CD4-positive, alpha-beta T cell (primary cell): ENCODE measurements around the gene PLBD2. TPM values are rescaled to one million over a fixed set of nuclear protein-coding genes. Genes with fewer than 3 reads are reported as not detected.
A peak's percentile ranks its signal among the peaks of the same experiment; 100 is the strongest.

ENCODE experiments used
- ATAC-seq: fragments of 200-7000 bp; cut with Tn5 transposase; one replicate; pipeline ENCODE4 v1.10.0; 2022; ENCODE audit warnings: mild to moderate bottlenecking; ENCODE audit not compliant: poor library complexity
- CTCF ChIA-PET: fragments of 350-600 bp; sonication (Branson Sonifier 250); formaldehyde crosslinking; loops from one replicate; lab custom pipeline; 2021; ENCODE audit warnings: antibody characterized with exemption, inconsistent platforms; lab: Charles Lee
- POLR2A ChIA-PET: fragments of 350-600 bp; sonication (Branson Sonifier 250); formaldehyde crosslinking; loops from one replicate; lab custom pipeline; 2021; ENCODE audit warnings: antibody characterized with exemption, inconsistent platforms; lab: Charles Lee
- DNase-seq, 14 experiments: peaks; one replicate each; pipeline ENCODE4 v3.0.0-alpha.2; 2013 to 2020; ENCODE audit warnings: mixed read lengths in 2 of 14
- H3K27ac ChIP-seq, 2 donors: one replicate each; pipeline versions ENCODE4 v1.5.1 to v1.7.0; 2013; ENCODE audit warnings: low read length in 2 of 2, low read depth in 1 of 2, mild to moderate bottlenecking in 1 of 2
- H3K27me3 ChIP-seq, 2 experiments: 1 replicate in 1 of 2; 2 replicates in 1 of 2; pipeline versions ENCODE4 v1.6.1 to v1.7.0; 2013; ENCODE audit warnings: low read length in 2 of 2, control low read depth in 1 of 2, mild to moderate bottlenecking in 1 of 2, moderate library complexity in 1 of 2; ENCODE audit not compliant: insufficient read depth in 2 of 2, control insufficient read depth in 1 of 2
- H3K36me3 ChIP-seq: one replicate; pipeline ENCODE4 v1.6.1; 2013; ENCODE audit warnings: low read length, control low read depth; ENCODE audit not compliant: insufficient read depth
- H3K4me1 ChIP-seq: one replicate; pipeline ENCODE4 v1.6.1; 2013; ENCODE audit warnings: low read length, control low read depth; ENCODE audit not compliant: insufficient read depth
- H3K4me3 ChIP-seq: one replicate; pipeline ENCODE4 v1.5.1; 2013; ENCODE audit warnings: mild to moderate bottlenecking, low read length, moderate library complexity
- H3K9me3 ChIP-seq, 2 experiments: 1 replicate in 1 of 2; 2 replicates in 1 of 2; pipeline versions ENCODE4 v1.6.1 to v1.7.0; 2013; ENCODE audit warnings: low read length in 2 of 2, mild to moderate bottlenecking in 2 of 2, control low read depth in 1 of 2, moderate library complexity in 1 of 2; ENCODE audit not compliant: control insufficient read depth in 1 of 2, insufficient read depth in 1 of 2
- H3K27ac Mint-ChIP-seq: one replicate; pipeline ENCODE4 v1.8.0; 2020; ENCODE audit warnings: mixed read lengths
- H3K27me3 Mint-ChIP-seq: one replicate; pipeline ENCODE4 v1.8.0; 2021; ENCODE audit warnings: mixed read lengths
- H3K36me3 Mint-ChIP-seq: one replicate; pipeline ENCODE4 v1.8.0; 2021; ENCODE audit warnings: low read depth, mixed read lengths
- H3K4me1 Mint-ChIP-seq: one replicate; pipeline ENCODE4 v1.8.0; 2021; ENCODE audit warnings: low read depth, mixed read lengths
- H3K4me3 Mint-ChIP-seq: one replicate; pipeline ENCODE4 v1.8.0; 2020; ENCODE audit warnings: mild to moderate bottlenecking, mixed read lengths
- H3K9me3 Mint-ChIP-seq: one replicate; pipeline ENCODE4 v1.8.0; 2020; ENCODE audit warnings: mixed read lengths
- intact Hi-C, 2 experiments: fragments of 100-400 bp; cut with DNase I in 1 of 2; cut with micrococcal nuclease in 1 of 2; formaldehyde crosslinking; loops; one replicate each; pipeline versions ENCODE4 v1.15.1 to v1.9.0; 2023 to 2025; cut with DNase I, micrococcal nuclease
- total RNA-seq, 174 experiments: library from RNA in 2 of 174; stranded (reverse) in 2 of 174; gene quantifications; one replicate each; pipeline ENCODE4 v1.2.3 and lab custom pipeline; 2021 to 2026
- TF ChIP-seq, protein P1 (sequence below): fragments of 200-600 bp; IDR thresholded peaks from one replicate; pipeline ENCODE4 v1.8.0; 2022; ENCODE audit warnings: antibody characterized with exemption, mild to moderate bottlenecking

Gene PLBD2
- total RNA-seq, 2 experiments from 2014 or later = 10.4 to 12.2 TPM

DNA sequence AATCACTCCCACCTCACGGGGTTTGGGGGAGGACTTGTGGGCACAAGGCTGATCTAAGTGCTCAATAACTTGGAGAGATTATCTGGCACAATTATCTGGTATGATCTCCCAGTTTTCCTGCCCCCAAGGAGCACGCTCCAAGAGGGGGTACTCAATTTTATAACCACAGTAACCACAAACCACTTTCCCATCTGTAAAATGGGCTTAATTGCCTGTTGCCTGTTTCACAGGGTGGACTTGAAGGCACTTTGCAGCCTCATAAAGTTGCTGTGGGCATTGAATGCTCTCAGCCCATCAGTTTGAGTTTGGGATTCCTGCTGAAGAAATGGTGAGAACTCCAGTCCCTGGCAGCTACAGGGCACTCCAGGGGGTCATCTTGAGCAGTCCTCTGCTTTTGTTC lies 27.9 kb upstream of the PLBD2 start:
- TF ChIP-seq, protein P1, sequence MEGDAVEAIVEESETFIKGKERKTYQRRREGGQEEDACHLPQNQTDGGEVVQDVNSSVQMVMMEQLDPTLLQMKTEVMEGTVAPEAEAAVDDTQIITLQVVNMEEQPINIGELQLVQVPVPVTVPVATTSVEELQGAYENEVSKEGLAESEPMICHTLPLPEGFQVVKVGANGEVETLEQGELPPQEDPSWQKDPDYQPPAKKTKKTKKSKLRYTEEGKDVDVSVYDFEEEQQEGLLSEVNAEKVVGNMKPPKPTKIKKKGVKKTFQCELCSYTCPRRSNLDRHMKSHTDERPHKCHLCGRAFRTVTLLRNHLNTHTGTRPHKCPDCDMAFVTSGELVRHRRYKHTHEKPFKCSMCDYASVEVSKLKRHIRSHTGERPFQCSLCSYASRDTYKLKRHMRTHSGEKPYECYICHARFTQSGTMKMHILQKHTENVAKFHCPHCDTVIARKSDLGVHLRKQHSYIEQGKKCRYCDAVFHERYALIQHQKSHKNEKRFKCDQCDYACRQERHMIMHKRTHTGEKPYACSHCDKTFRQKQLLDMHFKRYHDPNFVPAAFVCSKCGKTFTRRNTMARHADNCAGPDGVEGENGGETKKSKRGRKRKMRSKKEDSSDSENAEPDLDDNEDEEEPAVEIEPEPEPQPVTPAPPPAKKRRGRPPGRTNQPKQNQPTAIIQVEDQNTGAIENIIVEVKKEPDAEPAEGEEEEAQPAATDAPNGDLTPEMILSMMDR = no peak
- peak overlapping the region; percentile 51 for H3K27ac Mint-ChIP-seq
- H3K4me3 Mint-ChIP-seq = peak overlapping the region; percentile 30
- ATAC-seq (no peak), DNase-seq (no peak)
- Histone ChIP-seq H3K27me3 (no peaks in the 10 kb centered on the region), H3K27ac (no peak overlapping the region), H3K4me1 (peaks cover 44% of the 10 kb centered on the region), H3K9me3 (no peaks in the 10 kb centered on the region), H3K4me3 (no peak overlapping the region), H3K36me3 (peaks cover 46% of the 10 kb centered on the region)
- no peaks in the 10 kb centered on the region for H3K9me3 Mint-ChIP-seq
- intact Hi-C loops = loop anchor here in 1 of 2 experiments (5.0 to 10.0 kb wide), 3 partner anchors 108 to 634 kb away; partner anchors contain the start of genes DDX54, RBM19, RITA1 and TPCN1
- H3K36me3 Mint-ChIP-seq = peaks cover 73% of the 10 kb centered on the region
- ChIA-PET CTCF (no interaction called here), POLR2A (no interaction called here)
- H3K27me3 Mint-ChIP-seq = no peaks in the 10 kb centered on the region
- H3K4me1 Mint-ChIP-seq = peaks cover 60% of the 10 kb centered on the region

DNA sequence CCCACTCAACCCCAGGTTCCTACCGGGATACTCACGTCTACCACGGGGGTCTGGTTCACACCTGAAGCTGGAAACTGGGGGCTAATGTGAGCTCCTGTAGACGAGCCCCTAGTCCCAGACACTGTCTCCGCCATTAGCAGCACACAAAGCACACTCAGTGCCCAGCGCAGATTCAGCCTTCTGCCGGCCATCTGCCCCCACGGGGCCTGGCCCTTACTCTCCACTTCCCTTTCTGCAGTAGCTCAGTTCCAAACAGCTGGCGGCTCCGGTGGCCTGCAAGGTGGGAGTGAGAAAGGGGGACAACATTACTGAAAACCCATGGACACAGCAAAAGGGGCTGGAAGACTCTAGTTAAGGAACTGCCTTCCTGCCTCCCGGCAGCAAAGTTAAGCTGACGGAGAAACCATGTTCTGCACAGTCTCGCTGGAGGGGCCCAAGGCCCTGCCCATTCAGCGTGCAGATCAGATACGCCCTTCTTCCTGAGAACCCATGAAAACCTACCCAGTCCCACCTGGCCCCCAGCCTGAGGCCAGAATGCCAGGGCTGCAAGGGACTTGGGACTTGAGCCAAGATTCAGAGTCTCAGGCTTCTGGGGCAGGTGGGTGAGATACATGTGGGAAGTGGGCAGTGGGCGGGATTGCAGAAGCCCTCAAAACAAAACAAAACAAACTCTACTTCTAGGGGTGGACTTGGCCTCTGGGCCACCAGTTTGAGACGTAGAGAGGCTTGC lies 25.5 kb upstream of the PLBD2 start:
- Mint-ChIP-seq H3K4me1 (peaks cover 59% of the 10 kb centered on the region), H3K27ac (peak overlapping the region; percentile 87), H3K36me3 (peaks cover 57% of the 10 kb centered on the region), H3K27me3 (no peaks in the 10 kb centered on the region), H3K4me3 (peak overlapping the region; percentile 99), H3K9me3 (no peaks in the 10 kb centered on the region)
- intact Hi-C loops = loop anchor here in 1 of 2 experiments (5.0 to 10.0 kb wide), 3 partner anchors 111 to 632 kb away; partner anchors contain the start of genes DDX54, RBM19, RITA1 and TPCN1
- Histone ChIP-seq H3K4me3 (peak overlapping the region; percentile 94), H3K27me3 (no peaks in the 10 kb centered on the region), H3K4me1 (peaks cover 47% of the 10 kb centered on the region), H3K36me3 (peaks cover 36% of the 10 kb centered on the region), H3K27ac (no peak overlapping the region), H3K9me3 (no peaks in the 10 kb centered on the region)
- TF ChIP-seq, protein P1 = no peak
- POLR2A ChIA-PET = interaction anchor here (0.6 to 0.7 kb wide), 2 partner anchors 30 to 147 kb away, joined by 3 read pairs; no protein-coding TSS in a partner anchor
- DNase-seq (no peak), ATAC-seq (no peak)
- CTCF ChIA-PET = no interaction called here

- POLR2A ChIA-PET = interaction anchor here (0.6 to 0.7 kb wide), 2 partner anchors 29 to 147 kb away, joined by 3 read pairs; no protein-coding TSS in a partner anchor
- TF ChIP-seq, protein P1 = no peak
- H3K27me3 ChIP-seq = no peaks in the 10 kb centered on the region
- peak overlapping the region; percentile 87 for H3K27ac Mint-ChIP-seq
- H3K27ac ChIP-seq = no peak overlapping the region
- intact Hi-C loops = loop anchor here in 1 of 2 experiments (5.0 to 10.0 kb wide), 3 partner anchors 111 to 631 kb away; partner anchors contain the start of genes DDX54, RBM19, RITA1 and TPCN1
- CTCF ChIA-PET = no interaction called here
- H3K9me3 Mint-ChIP-seq = no peaks in the 10 kb centered on the region
- peaks cover 53% of the 10 kb centered on the region for H3K36me3 Mint-ChIP-seq
- peaks cover 44% of the 10 kb centered on the region for H3K4me1 ChIP-seq
- H3K4me1 Mint-ChIP-seq = peaks cover 56% of the 10 kb centered on the region
- H3K9me3 ChIP-seq = no peaks in the 10 kb centered on the region
- no peaks in the 10 kb centered on the region for H3K27me3 Mint-ChIP-seq
- H3K4me3 ChIP-seq = peak overlapping the region; percentile 94
- peak overlapping the region; percentile 99 for H3K4me3 Mint-ChIP-seq
- DNase-seq = no peak
- H3K36me3 ChIP-seq = peaks cover 33% of the 10 kb centered on the region
- no peak for ATAC-seq
Observed at GRCh38 chr12:113333418-113333750, 25.0 kb upstream of the PLBD2 start.
